HEK293 (cell line): ENCODE results near the gene MCEMP1.

Experiments used
- CTCF ChIA-PET: fragments of 350-600 bp; formaldehyde crosslinking; extraction: SDS; loops from one replicate; lab custom pipeline; 2021; ENCODE audit warnings: antibody characterized with exemption; lab: Yijun Ruan, JAX
- POLR2A ChIA-PET: fragments of 300-600 bp; formaldehyde crosslinking; extraction: SDS; loops from one replicate; lab custom pipeline; 2020; ENCODE audit warnings: antibody characterized with exemption, inconsistent platforms; lab: Yijun Ruan, JAX
- H3K27ac ChIP-seq: fragments of 200-500 bp; sonication (Bioruptor generic); 2 replicates; pipeline ENCODE4 v1.5.1; 2014; ENCODE audit warnings: low read depth, low read length, control low read depth, inconsistent platforms; ENCODE audit errors: extremely low read depth
- H3K36me3 ChIP-seq, 2 experiments: fragments of 200-500 bp in 1 of 2; sonication (Bioruptor generic) in 1 of 2; 1 replicate in 1 of 2; 2 replicates in 1 of 2; pipeline ENCODE4 v1.5.1; 2014 to 2017; ENCODE audit warnings: inconsistent platforms in 2 of 2, low read length in 2 of 2; ENCODE audit not compliant: control insufficient read depth in 2 of 2, insufficient read depth in 1 of 2
- H3K4me1 ChIP-seq: fragments of 200-500 bp; sonication (Bioruptor generic); 2 replicates; pipeline ENCODE4 v1.5.1; 2014; ENCODE audit warnings: mild to moderate bottlenecking, low read length, inconsistent platforms; ENCODE audit not compliant: control insufficient read depth, insufficient read depth
- H3K4me3 ChIP-seq: 2 replicates; pipeline ENCODE4 v1.5.1; 2011; ENCODE audit warnings: low read depth, mild to moderate bottlenecking, control low read depth, low read length, moderate library complexity
- H3K9me3 ChIP-seq: fragments of 200-500 bp; sonication (Bioruptor generic); 2 replicates; pipeline ENCODE4 v1.5.1; 2014; ENCODE audit warnings: low read depth, low read length, inconsistent platforms; ENCODE audit not compliant: control insufficient read depth, insufficient read depth
- BCL11B ChIP-seq: fragments of 450-650 bp; formaldehyde crosslinking; IDR thresholded peaks from 2 replicates; pipeline ENCODE4 v1.5.1; 2016; ENCODE audit warnings: low read depth, missing biosample characterization, missing genetic modification characterization
- EGR2 ChIP-seq: fragments of 450-650 bp; formaldehyde crosslinking; IDR thresholded peaks from 2 replicates; pipeline ENCODE4 v1.5.1; 2016; ENCODE audit warnings: low read depth, missing biosample characterization, missing genetic modification characterization
- KLF1 ChIP-seq: fragments of 450-650 bp; formaldehyde crosslinking; IDR thresholded peaks from 2 replicates; pipeline ENCODE4 v1.5.1; 2016; ENCODE audit warnings: missing biosample characterization, missing genetic modification characterization
- PRDM1 ChIP-seq: fragments of 450-650 bp; formaldehyde crosslinking; IDR thresholded peaks from 2 replicates; pipeline ENCODE4; 2016; ENCODE audit warnings: missing biosample characterization, missing genetic modification characterization
- SCRT2 ChIP-seq: fragments of 450-650 bp; formaldehyde crosslinking; IDR thresholded peaks from 2 replicates; pipeline ENCODE4 v1.5.1; 2016; ENCODE audit warnings: missing biosample characterization, missing genetic modification characterization
- SP2 ChIP-seq: fragments of 450-650 bp; formaldehyde crosslinking; IDR thresholded peaks from 2 replicates; pipeline ENCODE4 v1.5.1; 2016; ENCODE audit warnings: missing biosample characterization, missing genetic modification characterization
- TCF7L2 ChIP-seq: IDR thresholded peaks from 2 replicates; pipeline ENCODE4 v1.6.1; 2011; ENCODE audit warnings: low read depth, mild to moderate bottlenecking, inconsistent platforms, low read length, moderate library complexity, borderline replicate concordance
- WT1 ChIP-seq: fragments of 450-650 bp; formaldehyde crosslinking; IDR thresholded peaks from 2 replicates; pipeline ENCODE4 v1.5.1; 2016; ENCODE audit warnings: missing biosample characterization, missing genetic modification characterization
- ZBTB7A ChIP-seq: fragments of 450-650 bp; formaldehyde crosslinking; IDR thresholded peaks from 2 replicates; pipeline ENCODE4 v1.5.1; 2016; ENCODE audit warnings: low read depth, missing biosample characterization, missing genetic modification characterization
- ZFHX2 ChIP-seq: fragments of 450-650 bp; formaldehyde crosslinking; conservative IDR thresholded peaks from 2 replicates; pipeline ENCODE4 v1.5.1; 2016; ENCODE audit warnings: missing biosample characterization, missing genetic modification characterization
- ZNF114 ChIP-seq: fragments of 450-650 bp; formaldehyde crosslinking; IDR thresholded peaks from 2 replicates; pipeline ENCODE4 v1.5.0; 2017; ENCODE audit warnings: missing biosample characterization, missing genetic modification characterization
- ZNF138 ChIP-seq: fragments of 450-650 bp; formaldehyde crosslinking; IDR thresholded peaks from 2 replicates; pipeline ENCODE4 v1.5.1; 2016; ENCODE audit warnings: missing biosample characterization, missing genetic modification characterization, borderline replicate concordance
- ZNF140 ChIP-seq: fragments of 450-650 bp; formaldehyde crosslinking; IDR thresholded peaks from 2 replicates; pipeline ENCODE4 v1.5.1; 2016; ENCODE audit warnings: missing biosample characterization, missing genetic modification characterization
- ZNF184 ChIP-seq: fragments of 450-650 bp; IDR thresholded peaks from 2 replicates; pipeline ENCODE4 v1.5.1; 2018; ENCODE audit warnings: missing biosample characterization, mild to moderate bottlenecking, missing genetic modification characterization
- ZNF248 ChIP-seq: fragments of 450-650 bp; formaldehyde crosslinking; IDR thresholded peaks from 2 replicates; pipeline ENCODE4 v1.5.1; 2017; ENCODE audit warnings: missing biosample characterization, missing genetic modification characterization
- ZNF350 ChIP-seq: fragments of 450-650 bp; formaldehyde crosslinking; IDR thresholded peaks from 2 replicates; pipeline ENCODE4 v1.5.0; 2017; ENCODE audit warnings: missing biosample characterization, mild to moderate bottlenecking, missing genetic modification characterization
- ZNF626 ChIP-seq: fragments of 450-650 bp; sonication (Bioruptor Pico); formaldehyde crosslinking; IDR thresholded peaks from 2 replicates; pipeline ENCODE4 v1.5.1; 2018; ENCODE audit warnings: missing biosample characterization, missing genetic modification characterization, inconsistent platforms
- ZNF660 ChIP-seq: fragments of 450-650 bp; IDR thresholded peaks from 2 replicates; pipeline ENCODE4 v1.5.1; 2018; ENCODE audit warnings: missing biosample characterization, mild to moderate bottlenecking, missing genetic modification characterization
- ZNF677 ChIP-seq: fragments of 450-650 bp; IDR thresholded peaks from 2 replicates; pipeline ENCODE4 v1.5.0; 2018; ENCODE audit warnings: missing biosample characterization, mild to moderate bottlenecking, missing genetic modification characterization, moderate library complexity
- ZSCAN16 ChIP-seq: fragments of 450-650 bp; formaldehyde crosslinking; IDR thresholded peaks from 2 replicates; pipeline ENCODE4 v1.5.1; 2016; ENCODE audit warnings: missing biosample characterization, missing genetic modification characterization
- TF ChIP-seq, protein P1 (sequence below): fragments of 450-650 bp; formaldehyde crosslinking; IDR thresholded peaks from 2 replicates; pipeline ENCODE4; 2016; ENCODE audit warnings: missing biosample characterization, missing genetic modification characterization
- TF ChIP-seq, protein P2 (sequence below): fragments of 450-650 bp; formaldehyde crosslinking; conservative IDR thresholded peaks from 2 replicates; pipeline ENCODE4 v1.5.1; 2016; ENCODE audit warnings: low read depth, missing biosample characterization, missing genetic modification characterization
- TF ChIP-seq, protein P3 (sequence below): fragments of 450-650 bp; formaldehyde crosslinking; IDR thresholded peaks from 2 replicates; pipeline ENCODE4 v1.5.1; 2016; ENCODE audit warnings: missing biosample characterization, missing genetic modification characterization

Gene MCEMP1

DNA sequence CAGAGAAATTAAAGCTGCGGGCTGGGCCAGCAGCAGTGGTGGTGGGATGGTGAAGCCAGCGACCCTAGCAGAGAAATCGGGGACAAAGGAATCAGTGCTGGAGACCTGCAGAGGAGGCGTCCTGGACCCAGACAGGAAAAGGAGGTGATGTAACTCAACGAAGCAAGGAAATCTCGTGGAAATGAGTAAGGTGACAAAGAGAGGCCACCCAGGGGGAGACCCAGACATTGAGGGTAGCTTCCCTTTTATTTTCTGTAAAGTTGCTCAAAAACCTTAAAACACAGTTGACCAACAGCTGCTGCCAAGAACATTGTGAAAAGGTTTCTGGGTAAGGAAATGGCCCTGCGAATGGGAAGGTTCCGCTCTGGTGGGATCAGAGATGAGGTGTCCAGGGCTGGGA lies 21.3 kb upstream of the MCEMP1 start:
- no peak overlapping the region for H3K27ac ChIP-seq
- no peaks in the 10 kb centered on the region for H3K4me1 ChIP-seq
- no peaks in the 10 kb centered on the region for H3K9me3 ChIP-seq
- no peaks in the 10 kb centered on the region for H3K36me3 ChIP-seq
- no peak overlapping the region for H3K4me3 ChIP-seq
- TF ChIP-seq, protein P1, sequence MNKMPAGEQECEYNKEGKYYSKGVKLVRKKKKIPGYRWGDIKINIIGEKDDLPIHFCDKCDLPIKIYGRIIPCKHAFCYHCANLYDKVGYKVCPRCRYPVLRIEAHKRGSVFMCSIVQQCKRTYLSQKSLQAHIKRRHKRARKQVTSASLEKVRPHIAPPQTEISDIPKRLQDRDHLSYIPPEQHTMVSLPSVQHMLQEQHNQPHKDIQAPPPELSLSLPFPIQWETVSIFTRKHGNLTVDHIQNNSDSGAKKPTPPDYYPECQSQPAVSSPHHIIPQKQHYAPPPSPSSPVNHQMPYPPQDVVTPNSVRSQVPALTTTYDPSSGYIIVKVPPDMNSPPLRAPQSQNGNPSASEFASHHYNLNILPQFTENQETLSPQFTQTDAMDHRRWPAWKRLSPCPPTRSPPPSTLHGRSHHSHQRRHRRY (tag by site-specific recombination), result no peak
- no peak for TF ChIP-seq PRDM1 (tag by site-specific recombination)
- no peak for TF ChIP-seq TCF7L2
- no peak for TF ChIP-seq ZNF660
- TF ChIP-seq ZNF677 (tag by site-specific recombination), result no peak
- no peak for TF ChIP-seq ZNF114 (tag by site-specific recombination)
- TF ChIP-seq ZNF138 (tag by site-specific recombination), result no peak
- TF ChIP-seq, all 188 proteins: peak for 0
- CTCF ChIA-PET, result interaction anchor here (0.6 kb wide), 1 partner anchor 696 kb away, joined by 6 read pairs; no protein-coding TSS in a partner anchor
- POLR2A ChIA-PET, result no interaction called here

DNA sequence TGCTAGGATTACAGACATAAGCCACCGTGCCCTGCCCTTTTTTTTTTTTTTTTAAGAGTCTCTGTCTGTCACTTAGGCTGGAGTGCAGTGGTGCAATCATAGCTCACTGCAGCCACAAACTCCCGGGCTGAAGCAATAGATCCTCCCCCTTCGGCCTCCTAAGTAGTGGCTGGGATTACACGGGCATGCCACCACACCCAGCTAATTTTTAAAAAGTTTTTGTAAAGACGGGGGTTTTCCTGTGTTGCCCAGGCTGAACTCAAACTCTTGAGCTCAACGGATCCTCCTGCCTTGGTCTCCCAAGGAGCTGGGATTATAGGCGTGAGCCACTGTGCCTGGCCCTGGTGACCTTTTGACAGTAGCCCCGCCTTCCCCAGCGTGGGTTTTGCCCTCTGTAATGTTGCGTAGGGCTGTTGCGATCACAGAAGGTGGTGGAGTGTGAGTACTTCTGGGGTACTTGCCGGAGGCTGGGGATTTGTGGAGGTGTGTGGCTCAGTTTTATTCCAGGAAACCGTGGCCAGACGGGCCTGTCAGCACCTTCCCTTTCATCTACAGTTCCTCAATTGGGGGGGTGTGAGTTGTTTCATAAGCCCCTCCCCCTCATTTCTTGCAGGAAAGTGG lies 19.6 kb upstream of the MCEMP1 start:
- no peaks in the 10 kb centered on the region for H3K9me3 ChIP-seq
- CTCF ChIA-PET, result interaction anchor here (0.6 to 1.3 kb wide), 3 partner anchors 89 to 288 kb away, joined by 3 to 6 read pairs (median 3); no protein-coding TSS in a partner anchor
- no peaks in the 10 kb centered on the region for H3K36me3 ChIP-seq
- POLR2A ChIA-PET, result no interaction called here
- H3K4me1 ChIP-seq, result no peaks in the 10 kb centered on the region
- no peak overlapping the region for H3K4me3 ChIP-seq
- no peak overlapping the region for H3K27ac ChIP-seq
- TF ChIP-seq ZNF248 (no peak), ZFHX2 (peak; percentile 35; the same call in 1 of the 2 replicates), EGR2 (tag by site-specific recombination) (0 out of 2 replicates have a peak, but pooled peaks have one; percentile 15)

DNA sequence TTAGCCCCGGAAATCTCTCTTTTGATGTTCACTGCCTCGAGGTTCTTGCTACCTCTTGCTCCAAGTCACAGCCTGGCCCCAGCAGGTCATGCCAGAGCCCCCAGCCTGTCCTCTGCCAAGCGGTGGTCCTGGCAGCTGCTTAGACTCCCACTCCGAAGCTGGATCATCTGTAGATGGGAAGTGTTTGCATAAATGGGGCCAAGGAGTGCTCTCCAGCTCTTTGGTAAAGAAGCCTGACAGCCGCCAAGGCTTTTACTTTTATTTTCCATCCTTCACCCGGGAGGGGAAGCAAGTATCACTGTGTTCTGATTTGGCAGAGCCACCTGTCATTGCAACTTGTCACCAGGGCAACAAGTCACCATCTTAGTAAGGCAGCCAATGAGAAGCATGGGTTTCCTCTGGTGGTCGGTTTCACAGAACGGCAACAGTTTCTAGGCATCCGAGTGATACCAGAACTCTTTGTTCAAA lies 18.6 kb upstream of the MCEMP1 start:
- H3K27ac ChIP-seq, result no peak overlapping the region
- no peaks in the 10 kb centered on the region for H3K4me1 ChIP-seq
- no peaks in the 10 kb centered on the region for H3K9me3 ChIP-seq
- no peaks in the 10 kb centered on the region for H3K36me3 ChIP-seq
- ChIA-PET CTCF (interaction anchor here (0.6 to 1.3 kb wide), 5 partner anchors 23 to 317 kb away, joined by 3 to 4 read pairs (median 3); partner anchors contain the start of gene TRAPPC5), POLR2A (no interaction called here)
- no peak overlapping the region for H3K4me3 ChIP-seq
- no peak for TF ChIP-seq ZNF626
- TF ChIP-seq ZNF140, result no peak
- TF ChIP-seq ZNF184 (tag by site-specific recombination), result no peak
- TF ChIP-seq ZNF350 (tag by site-specific recombination), result no peak
- TF ChIP-seq SP2 (tag by site-specific recombination), result peak; percentile 41
- TF ChIP-seq KLF1 (tag by site-specific recombination), result no peak
- TF ChIP-seq SCRT2 (tag by site-specific recombination), result 0 out of 2 replicates have a peak, but pooled peaks have one; percentile 39
- TF ChIP-seq, protein P2, sequence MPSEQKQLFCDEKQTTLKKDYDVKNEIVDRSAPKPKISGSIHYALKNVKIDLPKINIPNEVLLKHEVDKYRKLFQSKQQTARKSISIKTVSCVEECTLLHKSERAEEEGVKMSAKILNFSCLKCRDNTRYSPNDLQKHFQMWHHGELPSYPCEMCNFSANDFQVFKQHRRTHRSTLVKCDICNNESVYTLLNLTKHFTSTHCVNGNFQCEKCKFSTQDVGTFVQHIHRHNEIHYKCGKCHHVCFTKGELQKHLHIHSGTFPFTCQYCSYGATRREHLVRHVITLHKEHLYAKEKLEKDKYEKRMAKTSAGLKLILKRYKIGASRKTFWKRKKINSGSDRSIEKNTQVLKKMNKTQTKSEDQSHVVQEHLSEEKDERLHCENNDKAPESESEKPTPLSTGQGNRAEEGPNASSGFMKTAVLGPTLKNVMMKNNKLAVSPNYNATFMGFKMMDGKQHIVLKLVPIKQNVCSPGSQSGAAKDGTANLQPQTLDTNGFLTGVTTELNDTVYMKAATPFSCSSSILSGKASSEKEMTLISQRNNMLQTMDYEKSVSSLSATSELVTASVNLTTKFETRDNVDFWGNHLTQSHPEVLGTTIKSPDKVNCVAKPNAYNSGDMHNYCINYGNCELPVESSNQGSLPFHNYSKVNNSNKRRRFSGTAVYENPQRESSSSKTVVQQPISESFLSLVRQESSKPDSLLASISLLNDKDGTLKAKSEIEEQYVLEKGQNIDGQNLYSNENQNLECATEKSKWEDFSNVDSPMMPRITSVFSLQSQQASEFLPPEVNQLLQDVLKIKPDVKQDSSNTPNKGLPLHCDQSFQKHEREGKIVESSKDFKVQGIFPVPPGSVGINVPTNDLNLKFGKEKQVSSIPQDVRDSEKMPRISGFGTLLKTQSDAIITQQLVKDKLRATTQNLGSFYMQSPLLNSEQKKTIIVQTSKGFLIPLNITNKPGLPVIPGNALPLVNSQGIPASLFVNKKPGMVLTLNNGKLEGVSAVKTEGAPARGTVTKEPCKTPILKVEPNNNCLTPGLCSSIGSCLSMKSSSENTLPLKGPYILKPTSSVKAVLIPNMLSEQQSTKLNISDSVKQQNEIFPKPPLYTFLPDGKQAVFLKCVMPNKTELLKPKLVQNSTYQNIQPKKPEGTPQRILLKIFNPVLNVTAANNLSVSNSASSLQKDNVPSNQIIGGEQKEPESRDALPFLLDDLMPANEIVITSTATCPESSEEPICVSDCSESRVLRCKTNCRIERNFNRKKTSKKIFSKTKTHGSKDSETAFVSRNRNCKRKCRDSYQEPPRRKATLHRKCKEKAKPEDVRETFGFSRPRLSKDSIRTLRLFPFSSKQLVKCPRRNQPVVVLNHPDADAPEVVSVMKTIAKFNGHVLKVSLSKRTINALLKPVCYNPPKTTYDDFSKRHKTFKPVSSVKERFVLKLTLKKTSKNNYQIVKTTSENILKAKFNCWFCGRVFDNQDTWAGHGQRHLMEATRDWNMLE (tag by site-specific recombination), result no peak
- TF ChIP-seq, protein P3, sequence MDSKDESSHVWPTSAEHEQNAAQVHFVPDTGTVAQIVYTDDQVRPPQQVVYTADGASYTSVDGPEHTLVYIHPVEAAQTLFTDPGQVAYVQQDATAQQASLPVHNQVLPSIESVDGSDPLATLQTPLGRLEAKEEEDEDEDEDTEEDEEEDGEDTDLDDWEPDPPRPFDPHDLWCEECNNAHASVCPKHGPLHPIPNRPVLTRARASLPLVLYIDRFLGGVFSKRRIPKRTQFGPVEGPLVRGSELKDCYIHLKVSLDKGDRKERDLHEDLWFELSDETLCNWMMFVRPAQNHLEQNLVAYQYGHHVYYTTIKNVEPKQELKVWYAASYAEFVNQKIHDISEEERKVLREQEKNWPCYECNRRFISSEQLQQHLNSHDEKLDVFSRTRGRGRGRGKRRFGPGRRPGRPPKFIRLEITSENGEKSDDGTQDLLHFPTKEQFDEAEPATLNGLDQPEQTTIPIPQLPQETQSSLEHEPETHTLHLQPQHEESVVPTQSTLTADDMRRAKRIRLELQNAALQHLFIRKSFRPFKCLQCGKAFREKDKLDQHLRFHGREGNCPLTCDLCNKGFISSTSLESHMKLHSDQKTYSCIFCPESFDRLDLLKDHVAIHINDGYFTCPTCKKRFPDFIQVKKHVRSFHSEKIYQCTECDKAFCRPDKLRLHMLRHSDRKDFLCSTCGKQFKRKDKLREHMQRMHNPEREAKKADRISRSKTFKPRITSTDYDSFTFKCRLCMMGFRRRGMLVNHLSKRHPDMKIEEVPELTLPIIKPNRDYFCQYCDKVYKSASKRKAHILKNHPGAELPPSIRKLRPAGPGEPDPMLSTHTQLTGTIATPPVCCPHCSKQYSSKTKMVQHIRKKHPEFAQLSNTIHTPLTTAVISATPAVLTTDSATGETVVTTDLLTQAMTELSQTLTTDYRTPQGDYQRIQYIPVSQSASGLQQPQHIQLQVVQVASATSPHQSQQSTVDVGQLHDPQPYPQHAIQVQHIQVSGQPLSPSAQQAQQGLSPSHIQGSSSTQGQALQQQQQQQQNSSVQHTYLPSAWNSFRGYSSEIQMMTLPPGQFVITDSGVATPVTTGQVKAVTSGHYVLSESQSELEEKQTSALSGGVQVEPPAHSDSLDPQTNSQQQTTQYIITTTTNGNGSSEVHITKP (tag by site-specific recombination), result no peak
- no peak for TF ChIP-seq ZBTB7A (tag by site-specific recombination)
- TF ChIP-seq WT1 (tag by site-specific recombination), result no peak
- TF ChIP-seq ZSCAN16 (tag by site-specific recombination), result no peak
- no peak for TF ChIP-seq BCL11B (tag by site-specific recombination)
